H9 (cell line): ENCODE measurements around the gene CDR2L. TPM values are rescaled to one million over a fixed set of nuclear protein-coding genes. Genes with fewer than 3 reads are reported as not detected.

ENCODE experiments used
- DNase-seq: peaks from one replicate; pipeline ENCODE4 v3.0.0-alpha.2; 2017
- H2AFZ ChIP-seq: one replicate; pipeline ENCODE4 v1.6.1; 2013; ENCODE audit warnings: mild to moderate bottlenecking, low read length, control low read depth, moderate library complexity
- H2AK5ac ChIP-seq: 2 replicates; pipeline ENCODE4 v1.6.1; 2013; ENCODE audit warnings: low read length, control low read depth, mixed read lengths; ENCODE audit not compliant: insufficient read length
- H2BK120ac ChIP-seq: one replicate; pipeline ENCODE4 v1.6.1; 2013; ENCODE audit warnings: low read depth, mild to moderate bottlenecking, low read length, control low read depth, inconsistent platforms; ENCODE audit not compliant: poor library complexity, severe bottlenecking
- H2BK12ac ChIP-seq: 2 replicates; pipeline ENCODE4 v1.6.1; 2013; ENCODE audit warnings: low read length, control low read depth, mixed read lengths, low read depth; ENCODE audit not compliant: insufficient read length
- H2BK15ac ChIP-seq: 2 replicates; pipeline ENCODE4 v1.6.1; 2013; ENCODE audit warnings: low read depth, low read length, control low read depth
- H2BK20ac ChIP-seq: one replicate; pipeline ENCODE4 v1.6.1; 2013; ENCODE audit warnings: low read depth, mild to moderate bottlenecking, low read length, control low read depth, inconsistent platforms; ENCODE audit not compliant: poor library complexity, severe bottlenecking
- H2BK5ac ChIP-seq: 2 replicates; pipeline ENCODE4 v1.6.1; 2013; ENCODE audit warnings: low read length, control low read depth, mixed read lengths; ENCODE audit not compliant: insufficient read length
- H3K14ac ChIP-seq: 2 replicates; pipeline ENCODE4 v1.6.1; 2013; ENCODE audit warnings: low read length, control low read depth; ENCODE audit not compliant: insufficient read depth
- H3K18ac ChIP-seq: 2 replicates; pipeline ENCODE4 v1.6.1; 2013; ENCODE audit warnings: low read depth, mild to moderate bottlenecking, mixed read lengths, low read length, control low read depth; ENCODE audit not compliant: insufficient read length
- H3K23ac ChIP-seq: 2 replicates; pipeline ENCODE4 v1.6.1; 2013; ENCODE audit warnings: low read length, control low read depth, mixed read lengths, low read depth; ENCODE audit not compliant: insufficient read length
- H3K23me2 ChIP-seq: 2 replicates; pipeline ENCODE4 v1.6.1; 2013; ENCODE audit warnings: low read depth, mild to moderate bottlenecking, mixed read lengths, low read length, control low read depth; ENCODE audit not compliant: insufficient read length, poor library complexity, severe bottlenecking
- H3K27ac ChIP-seq: 2 replicates; pipeline ENCODE4 v1.5.1; 2013; ENCODE audit warnings: low read length, control low read depth, mixed read lengths, low read depth; ENCODE audit not compliant: insufficient read length
- H3K27me3 ChIP-seq: 2 replicates; pipeline ENCODE4 v1.6.1; 2013; ENCODE audit warnings: low read length, control low read depth, inconsistent platforms; ENCODE audit not compliant: insufficient read depth
- H3K4ac ChIP-seq: 2 replicates; pipeline ENCODE4 v1.6.1; 2013; ENCODE audit warnings: low read depth, mild to moderate bottlenecking, control low read depth, inconsistent platforms, low read length, moderate library complexity
- H3K4me1 ChIP-seq: 2 replicates; pipeline ENCODE4 v1.6.1; 2013; ENCODE audit warnings: low read length, control low read depth, inconsistent platforms; ENCODE audit not compliant: insufficient read depth
- H3K4me2 ChIP-seq: 2 replicates; pipeline ENCODE4 v1.6.1; 2013; ENCODE audit warnings: low read length, control low read depth, mixed read lengths; ENCODE audit not compliant: insufficient read length, insufficient read depth
- H3K56ac ChIP-seq: 2 replicates; pipeline ENCODE4 v1.6.1; 2013; ENCODE audit warnings: low read depth, mild to moderate bottlenecking, mixed read lengths, low read length, control low read depth; ENCODE audit not compliant: insufficient read length
- H3K79me1 ChIP-seq: 2 replicates; pipeline ENCODE4 v1.6.1; 2013; ENCODE audit warnings: low read depth, mild to moderate bottlenecking, moderate library complexity, low read length, control low read depth, inconsistent platforms; ENCODE audit not compliant: insufficient read depth, poor library complexity, severe bottlenecking
- H3K79me2 ChIP-seq: 2 replicates; pipeline ENCODE4 v1.6.1; 2013; ENCODE audit warnings: low read length, control low read depth, inconsistent platforms; ENCODE audit not compliant: insufficient read depth
- H3K9ac ChIP-seq: 2 replicates; pipeline ENCODE4 v1.6.1; 2013; ENCODE audit warnings: low read length, control low read depth, mixed read lengths; ENCODE audit not compliant: insufficient read length; ENCODE audit errors: extremely low read depth
- H3K9me3 ChIP-seq: one replicate; pipeline ENCODE4 v1.6.1; 2013; ENCODE audit warnings: low read depth, low read length, inconsistent platforms; ENCODE audit not compliant: control insufficient read depth
- H3T11ph ChIP-seq: one replicate; pipeline ENCODE4 v1.6.1; 2013; ENCODE audit warnings: mild to moderate bottlenecking, low read length, control low read depth, inconsistent platforms
- H4K20me1 ChIP-seq: one replicate; pipeline ENCODE4 v1.6.1; 2013; ENCODE audit not compliant: control insufficient read depth, insufficient read length, insufficient read depth
- H4K5ac ChIP-seq: 2 replicates; pipeline ENCODE4 v1.6.1; 2013; ENCODE audit warnings: low read depth, mild to moderate bottlenecking, mixed read lengths, low read length, control low read depth; ENCODE audit not compliant: insufficient read length
- H4K8ac ChIP-seq: replicated peaks from 2 replicates; pipeline ENCODE4 v1.6.1; 2013; ENCODE audit warnings: low read length, control low read depth, mixed read lengths, low read depth; ENCODE audit not compliant: insufficient read length
- H4K91ac ChIP-seq: 2 replicates; pipeline ENCODE4 v1.6.1; 2013; ENCODE audit warnings: low read depth, mild to moderate bottlenecking, moderate library complexity, mixed read lengths, low read length, control low read depth; ENCODE audit not compliant: insufficient read length
- H3K27ac Mint-ChIP-seq, 3 experiments: 2 replicates in 2 of 3; 3 replicates in 1 of 3; pipeline ENCODE4 v1.8.0; 2020 to 2021; ENCODE audit warnings: mixed read lengths in 3 of 3, mild to moderate bottlenecking in 1 of 3, moderate library complexity in 1 of 3
- H3K27me3 Mint-ChIP-seq: 2 replicates; pipeline ENCODE4 v1.8.0; 2021; ENCODE audit warnings: low read depth, mild to moderate bottlenecking, moderate library complexity, mixed read lengths
- H3K36me3 Mint-ChIP-seq, 3 experiments: 2 replicates in 2 of 3; 3 replicates in 1 of 3; pipeline ENCODE4 v1.8.0; 2020 to 2021; ENCODE audit warnings: low read depth in 3 of 3, mixed read lengths in 3 of 3; ENCODE audit not compliant: insufficient read depth in 1 of 3
- H3K4me1 Mint-ChIP-seq, 2 experiments: 2 replicates each; pipeline ENCODE4 v1.8.0; 2020; ENCODE audit warnings: mixed read lengths in 2 of 2
- H3K4me3 Mint-ChIP-seq, 2 experiments: 2 replicates in 1 of 2; 3 replicates in 1 of 2; pipeline ENCODE4 v1.8.0; 2020 to 2021; ENCODE audit warnings: mild to moderate bottlenecking in 2 of 2, mixed read lengths in 2 of 2, moderate library complexity in 1 of 2
- H3K9me3 Mint-ChIP-seq, 2 experiments: 2 replicates in 1 of 2; 3 replicates in 1 of 2; pipeline ENCODE4 v1.8.0; 2020; ENCODE audit warnings: mild to moderate bottlenecking in 2 of 2, mixed read lengths in 2 of 2, moderate library complexity in 1 of 2
- CTCF ChIP-seq: fragments of 200-600 bp; sonication (generic); conservative IDR thresholded peaks from 3 replicates; pipeline ENCODE4 v1.8.0; 2021; ENCODE audit warnings: antibody characterized with exemption, mild to moderate bottlenecking
- WGBS: extraction: QIAGEN DNeasy Blood & Tissue Kit; methylation state at CpG from one replicate; pipeline ENCODE4 v1.1.7; 2013; ENCODE audit warnings: missing lambda C conversion rate, low lambda C conversion rate, mixed read lengths; ENCODE audit not compliant: insufficient read length; ENCODE audit errors: extremely low coverage; 5-methylcytosine and 5-hydroxymethylcytosine counted together
- total RNA-seq: library from RNA; stranded (reverse); gene quantifications from 2 replicates; pipeline ENCODE4 v1.2.1, GENCODE V29; 2021

Gene CDR2L
- total RNA-seq, 1 experiment from 2014 or later: 23.3 TPM

GRCh38 chr17:75032720-75033280, 45.4 kb downstream of the CDR2L start:
- H3K27ac ChIP-seq: no peak overlapping the region

More at GRCh38 chr17:75032720-75033280, 45.4 kb downstream of the CDR2L start:
- Mint-ChIP-seq H3K4me3 (peak overlapping the region; percentile 96 to 98), H3K27ac (no peak overlapping the region), H3K9me3 (peaks cover 25 to 31% of the 10 kb centered on the region in 2 experiments), H3K36me3 (peaks cover 6 to 22% (median 15%) of the 10 kb centered on the region in 3 experiments; a peak in 6 of 7 replicates), H3K4me1 (peaks cover 15 to 24% of the 10 kb centered on the region in 2 experiments), H3K27me3 (peaks cover 20% of the 10 kb centered on the region)
- Histone ChIP-seq H4K8ac (no peak overlapping the region), H3K14ac (no peak overlapping the region), H3K56ac (no peak overlapping the region), H2BK15ac (no peak overlapping the region), H3K4me1 (no peaks in the 10 kb centered on the region; the same call in 1 of the 2 replicates), H3K18ac (no peak overlapping the region), H4K91ac (no peak overlapping the region), H2BK12ac (no peak overlapping the region), H2BK5ac (no peak overlapping the region), H3T11ph (no peak overlapping the region), H4K5ac (no peak overlapping the region), H3K79me2 (no peaks in the 10 kb centered on the region), H3K79me1 (no peaks in the 10 kb centered on the region), H2AK5ac (no peak overlapping the region), H4K20me1 (no peaks in the 10 kb centered on the region), H3K27me3 (no peaks in the 10 kb centered on the region), H2BK120ac (no peak overlapping the region), H3K4me2 (peak overlapping the region; percentile 53), H3K9ac (no peak overlapping the region), H3K9me3 (no peaks in the 10 kb centered on the region), H3K23ac (no peak overlapping the region), H3K4ac (no peak overlapping the region), H2BK20ac (no peak overlapping the region), H2AFZ (no peak overlapping the region), H3K23me2 (peaks cover 3% of the 10 kb centered on the region)
- WGBS: no CpG with 5 or more reads among the region's 13 CpGs
- no peak for TF ChIP-seq CTCF
- DNase-seq: no peak
